Measurements from ENCODE around the gene HNRNPL. TPM values are rescaled to one million over a fixed set of nuclear protein-coding genes. Genes with fewer than 3 reads are reported as not detected.

HNRNPL gene
- total and polyA plus RNA-seq, 10 of the 15 experiments (the other 5 are each of a cell fraction or from before 2014, with no cell fraction given) = 32.5 to 512 (median 306) TPM

DNA sequence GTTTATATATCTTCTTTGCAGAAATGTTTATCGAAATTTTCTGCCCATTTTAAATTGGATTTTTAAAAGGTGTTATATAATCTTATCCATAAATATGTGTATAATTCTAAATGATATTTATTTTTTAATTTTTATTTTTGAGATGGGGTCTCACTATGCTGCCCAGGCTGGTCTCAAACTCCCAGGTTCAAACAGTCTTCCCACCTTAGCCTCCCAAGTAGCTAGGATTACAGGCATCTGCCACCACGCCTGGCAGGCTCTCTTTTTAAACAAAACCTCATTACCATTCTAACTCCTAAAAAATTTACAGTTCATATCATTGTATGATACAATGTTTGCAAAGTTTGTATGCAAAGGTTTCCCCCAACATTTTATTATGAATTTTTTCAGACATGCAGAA lies 53.6 kb downstream of the HNRNPL start (continued):
- no peak for TF ChIP-seq FOXM1 (IDR thresholded peaks at IDR 0.05; ENCODE audit: low read depth, low read length)
- no peak for TF ChIP-seq SMAD5 (IDR thresholded peaks at IDR 0.05; ENCODE audit: low read depth)
- TF ChIP-seq TCF12 (IDR thresholded peaks at IDR 0.05; ENCODE audit: low read depth, low read length) = no peak
- no peak for TF ChIP-seq BCLAF1 (IDR thresholded peaks at IDR 0.05)
- TF ChIP-seq ZNF217 (IDR thresholded peaks at IDR 0.05) = no peak
- TF ChIP-seq NRF1 (conservative IDR thresholded peaks at IDR 0.05; ENCODE audit: low read depth, low read length) = no peak
- no peak for TF ChIP-seq MEF2A (IDR thresholded peaks at IDR 0.05; ENCODE audit: insufficient read depth, low read depth, low read length)
- TF ChIP-seq RBBP5 (conservative IDR thresholded peaks at IDR 0.05) = no peak

- Histone ChIP-seq H3K36me3 (ENCODE audit: control insufficient read depth in 2 of 2, insufficient read depth in 2 of 2, low read length in 1 of 2) (no peaks in the 10 kb centered on the region), H3K4me1 (ENCODE audit: control insufficient read depth, insufficient read depth, low read length) (no peaks in the 10 kb centered on the region), H3K27ac (ENCODE audit: control insufficient read depth, insufficient read depth) (no peak overlapping the region), H3K9ac (ENCODE audit: control insufficient read depth, insufficient read depth, low read length) (no peak overlapping the region), H3K4me3 (no peak overlapping the region), H3K79me2 (ENCODE audit: control insufficient read depth, insufficient read depth, low read length) (no peaks in the 10 kb centered on the region), H3K4me2 (ENCODE audit: control insufficient read depth, insufficient read depth) (no peak overlapping the region), H4K20me1 (ENCODE audit: control insufficient read depth, insufficient read depth) (no peaks in the 10 kb centered on the region), H3K9me3 (replicated peaks; ENCODE audit: control insufficient read depth, insufficient read depth, low read length) (no peaks in the 10 kb centered on the region; the same call in 2 of the 3 replicates), H2AFZ (ENCODE audit: control insufficient read depth, low read depth, low read length) (no peak overlapping the region), H3K27me3 (replicated peaks in 1 of 2; ENCODE audit: control insufficient read depth in 2 of 2, insufficient read depth in 2 of 2, low read length in 1 of 2) (no peaks in the 10 kb centered on the region)
- TF ChIP-seq EGR1 (IDR thresholded peaks at IDR 0.05; ENCODE audit: borderline replicate concordance in 1 of 2, low read depth in 2 of 2, low read length in 2 of 2) (no peak), CTCF (IDR thresholded peaks at IDR 0.05 in 2 of 3, conservative IDR thresholded peaks at IDR 0.05 in 1 of 3; ENCODE audit: control insufficient read depth in 2 of 3, extremely low read depth in 1 of 3, insufficient read depth in 1 of 3, low read depth in 3 of 3, low read length in 3 of 3) (no peak), CBX5 (IDR thresholded peaks at IDR 0.05; ENCODE audit: low read depth) (no peak), KLF5 (IDR thresholded peaks at IDR 0.05; ENCODE audit: partially characterized antibody) (no peak), SKIL (IDR thresholded peaks at IDR 0.05; ENCODE audit: low read depth, poor library complexity, severe bottlenecking) (no peak), ZNF384 (IDR thresholded peaks at IDR 0.05; ENCODE audit: borderline replicate concordance, low read depth, low read length) (no peak), GABPA (IDR thresholded peaks at IDR 0.05; ENCODE audit: low read depth) (no peak), SUPT20H (IDR thresholded peaks at IDR 0.05; ENCODE audit: borderline replicate concordance, control insufficient read depth, low read depth, low read length) (no peak), DPF2 (IDR thresholded peaks at IDR 0.05) (no peak), SREBF2 (IDR thresholded peaks at IDR 0.05; ENCODE audit: low read length) (no peak)
- BruUV-seq (replicated peaks) = no TSS peak
- ATAC-seq (no peak), DNase-seq (ENCODE audit: low read depth, low spot score) (no peak), FAIRE-seq (no peak)
- intact Hi-C loops (cut with micrococcal nuclease; ENCODE audit: unreplicated experiment) = no loop called here
- RAD21 ChIA-PET (ENCODE audit: unreplicated experiment) = no interaction called here
- CTCF ChIA-PET = no interaction called here
- SMC1A ChIA-PET (ENCODE audit: uncharacterized antibody, unreplicated experiment) = no interaction called here
- in situ Hi-C loops (cut with MboI) = no loop called here
- 51% methylated on average over 4 of the region's 4 CpGs for WGBS (ENCODE audit: insufficient coverage, insufficient replicate concordance, low lambda C conversion rate, missing lambda C conversion rate)
- POLR2A ChIA-PET = no interaction called here
These were observed 54.2 kb downstream of the HNRNPL start for GRCh38 chr19:38795549-38795948.
